Lung (tissue), 12 donors: ENCODE measurements around the gene DUSP19. TPM values are rescaled to one million over a fixed set of nuclear protein-coding genes. Genes with fewer than 3 reads are reported as not detected.

Experiments used
- ATAC-seq: fragments of 200-7000 bp; cut with Tn5 transposase; one replicate; pipeline ENCODE4 v1.9.1; 2020; ENCODE audit warnings: moderate number of reproducible peaks; ENCODE audit not compliant: insufficient read depth, low FRiP score
- DNase-seq, 3 donors: peaks; one replicate each; pipeline ENCODE4 v3.0.0-alpha.2; 2013 to 2017
- H3K27ac ChIP-seq, 2 donors: one replicate each; pipeline ENCODE4 v1.5.1; 2013; ENCODE audit warnings: mild to moderate bottlenecking in 2 of 2, moderate library complexity in 2 of 2, control low read depth in 1 of 2, inconsistent platforms in 1 of 2, low read depth in 1 of 2, low read length in 1 of 2
- H3K27me3 ChIP-seq, 3 donors: one replicate each; pipeline ENCODE4 v1.5.1; 2013; ENCODE audit warnings: low read length in 2 of 3; ENCODE audit not compliant: control insufficient read depth in 3 of 3, insufficient read depth in 3 of 3
- H3K36me3 ChIP-seq, 4 donors: one replicate each; pipeline ENCODE4 v1.5.1; 2013; ENCODE audit warnings: low read length in 4 of 4, mild to moderate bottlenecking in 1 of 4, moderate library complexity in 1 of 4; ENCODE audit not compliant: control insufficient read depth in 4 of 4, insufficient read depth in 4 of 4
- H3K4me1 ChIP-seq, 5 donors: one replicate each; pipeline ENCODE4 v1.5.1; 2013; ENCODE audit warnings: low read length in 5 of 5, mild to moderate bottlenecking in 2 of 5, moderate library complexity in 1 of 5; ENCODE audit not compliant: control insufficient read depth in 5 of 5, insufficient read depth in 5 of 5
- H3K4me3 ChIP-seq: one replicate; pipeline ENCODE4 v1.5.1; 2013; ENCODE audit warnings: mild to moderate bottlenecking, control low read depth, moderate library complexity
- H3K9ac ChIP-seq, 2 donors: one replicate each; pipeline ENCODE4 v1.5.1; 2013; ENCODE audit warnings: low read length in 2 of 2, control low read depth in 1 of 2; ENCODE audit not compliant: insufficient read depth in 1 of 2
- H3K9me3 ChIP-seq, 4 donors: one replicate each; pipeline ENCODE4 v1.5.1; 2013; ENCODE audit warnings: low read length in 3 of 4, mild to moderate bottlenecking in 1 of 4, moderate library complexity in 1 of 4; ENCODE audit not compliant: control insufficient read depth in 4 of 4, insufficient read depth in 3 of 4
- WGBS, 2 donors: extraction: QIAGEN DNeasy Blood & Tissue Kit; methylation state at CpG; one replicate each; pipeline ENCODE4 v1.1.7; 2013; 5-methylcytosine and 5-hydroxymethylcytosine counted together
- polyA plus RNA-seq, 2 donors: library from polyadenylated mRNA; stranded (reverse); fragments of 200-250 nt; gene quantifications; one replicate each; pipeline ENCODE4 v1.2.1, GENCODE V29; 2013
- total RNA-seq, 2 donors: library from RNA; depleted of rRNA in 1 of 2; stranded (reverse); fragments of >200 nt in 1 of 2; gene quantifications; one replicate each; pipeline ENCODE4 v1.2.1, GENCODE V29; 2014 to 2021
- TF ChIP-seq, protein P1 (sequence below): IDR thresholded peaks from 2 replicates; pipeline ENCODE4 v1.5.1; 2012; ENCODE audit warnings: mild to moderate bottlenecking; ENCODE audit errors: control extremely low read depth, extremely low read depth
- donor health status: control.
- donor health status: control.
- donor health status: Bipolar disorder and iron deficiency.
- donor health status: healthy.
- donor health status: DM: yes; HTN: yes; CAD: no.

The DUSP19 gene
- total and polyA plus RNA-seq, 4 donors: 0.70 to 8.8 (median 2.9) TPM

DNA sequence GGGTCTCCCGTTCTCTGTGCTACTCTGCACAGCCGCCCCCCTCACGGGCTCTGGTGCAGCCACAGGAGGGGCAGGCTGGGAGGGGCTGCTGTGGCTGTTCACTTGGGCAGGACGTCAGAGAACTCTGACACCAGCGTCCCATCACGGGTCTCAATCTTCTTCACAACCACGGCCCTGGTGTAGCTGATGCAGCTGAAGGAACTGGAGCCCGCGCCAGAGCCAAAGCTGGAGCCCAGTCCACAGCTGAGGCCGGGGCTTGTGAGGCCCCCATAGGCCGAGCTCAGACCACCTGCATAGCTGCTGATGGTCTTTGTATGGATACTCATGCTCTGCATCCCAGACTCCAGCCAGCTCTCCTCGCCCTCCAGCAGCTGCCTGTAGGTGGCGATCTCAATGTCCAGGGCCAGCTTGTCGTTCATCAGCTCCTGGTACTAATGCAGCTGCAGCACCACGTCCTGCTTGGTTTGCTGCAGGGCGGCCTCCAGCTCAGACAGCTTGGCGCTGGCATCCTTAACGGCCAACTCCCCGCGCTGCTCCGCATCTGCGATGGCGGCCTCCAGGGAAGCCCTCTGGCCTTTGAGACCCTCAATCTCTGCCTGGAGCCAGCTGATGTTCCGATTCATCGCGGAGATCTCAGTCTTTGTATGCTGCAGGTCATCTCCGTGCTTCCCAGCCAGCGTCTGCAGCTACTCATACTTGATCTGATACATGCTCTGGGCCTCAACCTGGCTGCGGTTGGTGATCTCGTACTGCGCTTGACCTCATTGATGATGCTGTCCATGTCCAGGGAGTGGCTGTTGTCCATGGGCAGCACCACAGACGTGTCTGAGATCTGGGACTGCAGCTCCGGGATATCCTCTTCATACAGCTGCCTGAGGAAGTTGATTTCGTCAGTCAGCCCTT lies 7.4 kb upstream of the DUSP19 start:
- TF ChIP-seq, protein P1, sequence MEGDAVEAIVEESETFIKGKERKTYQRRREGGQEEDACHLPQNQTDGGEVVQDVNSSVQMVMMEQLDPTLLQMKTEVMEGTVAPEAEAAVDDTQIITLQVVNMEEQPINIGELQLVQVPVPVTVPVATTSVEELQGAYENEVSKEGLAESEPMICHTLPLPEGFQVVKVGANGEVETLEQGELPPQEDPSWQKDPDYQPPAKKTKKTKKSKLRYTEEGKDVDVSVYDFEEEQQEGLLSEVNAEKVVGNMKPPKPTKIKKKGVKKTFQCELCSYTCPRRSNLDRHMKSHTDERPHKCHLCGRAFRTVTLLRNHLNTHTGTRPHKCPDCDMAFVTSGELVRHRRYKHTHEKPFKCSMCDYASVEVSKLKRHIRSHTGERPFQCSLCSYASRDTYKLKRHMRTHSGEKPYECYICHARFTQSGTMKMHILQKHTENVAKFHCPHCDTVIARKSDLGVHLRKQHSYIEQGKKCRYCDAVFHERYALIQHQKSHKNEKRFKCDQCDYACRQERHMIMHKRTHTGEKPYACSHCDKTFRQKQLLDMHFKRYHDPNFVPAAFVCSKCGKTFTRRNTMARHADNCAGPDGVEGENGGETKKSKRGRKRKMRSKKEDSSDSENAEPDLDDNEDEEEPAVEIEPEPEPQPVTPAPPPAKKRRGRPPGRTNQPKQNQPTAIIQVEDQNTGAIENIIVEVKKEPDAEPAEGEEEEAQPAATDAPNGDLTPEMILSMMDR: no peak
- Histone ChIP-seq H3K4me1 (peaks cover 0 to 1% (median 0%) of the 10 kb centered on the region in 5 donors), H3K27me3 (peaks cover 0 to 10% (median 9%) of the 10 kb centered on the region in 3 donors), H3K36me3 (no peaks in the 10 kb centered on the region), H3K9ac (no peak overlapping the region), H3K9me3 (peaks cover 0 to 6% (median 0%) of the 10 kb centered on the region in 4 donors), H3K27ac (no peak overlapping the region), H3K4me3 (no peak overlapping the region)
- 67 to 70% methylated on average over 34 of the region's 34 CpGs for WGBS, 2 donors
- DNase-seq (peak; percentile 12 to 41 (median 28)), ATAC-seq (no peak)

GRCh38 chr2:183072177-183072576 lies 6.4 kb upstream of the DUSP19 start:
- no peaks in the 10 kb centered on the region for H3K36me3 ChIP-seq
- TF ChIP-seq, protein P1: no peak
- no peak for ATAC-seq
- no peak for DNase-seq
- H3K4me1 ChIP-seq: peaks cover 0 to 1% (median 0%) of the 10 kb centered on the region in 5 donors
- H3K9me3 ChIP-seq: peaks cover 0 to 6% (median 0%) of the 10 kb centered on the region in 4 donors
- 91 to 96% methylated on average over 7 of the region's 7 CpGs for WGBS, 2 donors
- no peak overlapping the region for H3K9ac ChIP-seq
- H3K4me3 ChIP-seq: no peak overlapping the region
- H3K27ac ChIP-seq: no peak overlapping the region
- peaks cover 0 to 11% (median 9%) of the 10 kb centered on the region in 3 donors for H3K27me3 ChIP-seq

DNA sequence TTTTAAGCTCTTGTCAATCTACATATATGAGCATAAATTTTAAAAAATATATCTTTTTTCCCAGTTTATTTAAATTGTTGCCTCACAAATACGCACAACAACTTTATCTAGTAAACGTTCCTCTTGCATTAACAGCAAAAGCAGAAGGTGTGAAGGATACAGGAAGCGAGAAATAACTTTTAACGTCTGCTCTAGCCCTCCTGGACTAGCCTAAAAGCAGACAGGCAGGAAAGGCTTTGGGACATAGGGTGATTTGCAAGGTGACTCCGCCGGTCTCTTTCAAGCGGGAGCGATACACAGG lies 434 bp upstream of the DUSP19 start:
- no peaks in the 10 kb centered on the region for H3K9me3 ChIP-seq
- ATAC-seq: peak; percentile 54
- WGBS, 2 donors: 3 to 4% methylated on average over 8 of the region's 8 CpGs
- peaks cover 0 to 11% (median 9%) of the 10 kb centered on the region in 3 donors for H3K27me3 ChIP-seq
- peak overlapping the region; percentile 43 for H3K4me3 ChIP-seq
- H3K4me1 ChIP-seq: peaks cover 0 to 6% (median 0%) of the 10 kb centered on the region in 5 donors
- TF ChIP-seq, protein P1: no peak
- H3K36me3 ChIP-seq: no peaks in the 10 kb centered on the region
- peak overlapping the region; percentile 56 to 87 for H3K27ac ChIP-seq
- DNase-seq: no peak
- peak overlapping the region in 1 of 2 donors; percentile 80 for H3K9ac ChIP-seq
